Spleen (tissue), 11 donors: Measurements from ENCODE around the gene KIAA1614. TPM values are rescaled to one million over a fixed set of nuclear protein-coding genes. Genes with fewer than 3 reads are reported as not detected.

Experiments
- DNase-seq: peaks from one replicate; pipeline ENCODE4 v3.0.0-alpha.2; 2020
- H3K27ac ChIP-seq, 8 donors: fragments of 200-600 bp; sonication (generic) in 7 of 8; 1 replicate in 4 of 8; 2 replicates in 4 of 8; pipeline versions ENCODE4 v1.5.0 to v1.8.0; 2016 to 2021; ENCODE audit warnings: inconsistent platforms in 4 of 8, mild to moderate bottlenecking in 4 of 8, moderate library complexity in 1 of 8
- H3K27me3 ChIP-seq, 7 donors: fragments of 200-600 bp; sonication (generic) in 6 of 7; replicated peaks in 1 of 7; 1 replicate in 4 of 7; 2 replicates in 3 of 7; pipeline versions ENCODE4 v1.5.0 to v1.8.0; 2016 to 2021; ENCODE audit warnings: inconsistent platforms in 3 of 7, mild to moderate bottlenecking in 1 of 7
- H3K36me3 ChIP-seq, 6 donors: fragments of 200-600 bp; sonication (generic) in 5 of 6; 1 replicate in 4 of 6; 2 replicates in 2 of 6; pipeline versions ENCODE4 v1.5.0 to v1.8.0; 2016 to 2021; ENCODE audit warnings: inconsistent platforms in 2 of 6
- H3K4me1 ChIP-seq, 6 donors: fragments of 200-600 bp; sonication (generic) in 5 of 6; 1 replicate in 3 of 6; 2 replicates in 3 of 6; pipeline versions ENCODE4 v1.5.0 to v1.8.0; 2016 to 2021; ENCODE audit warnings: inconsistent platforms in 3 of 6
- H3K4me3 ChIP-seq, 8 donors: fragments of 200-600 bp; sonication (generic) in 7 of 8; 1 replicate in 4 of 8; 2 replicates in 4 of 8; pipeline versions ENCODE4 v1.5.0 to v1.8.0; 2016 to 2021; ENCODE audit warnings: inconsistent platforms in 4 of 8, mild to moderate bottlenecking in 4 of 8, moderate library complexity in 2 of 8
- H3K9me3 ChIP-seq, 8 donors: fragments of 200-600 bp; sonication (generic) in 7 of 8; 1 replicate in 4 of 8; 2 replicates in 4 of 8; pipeline versions ENCODE4 v1.5.0 to v1.8.0; 2016 to 2021; ENCODE audit warnings: inconsistent platforms in 4 of 8
- CTCF ChIP-seq, 11 experiments: fragments of 200-600 bp in 7 of 11; fragments of 450-650 bp in 4 of 11; sonication (generic) in 4 of 11; IDR thresholded peaks in 8 of 11; conservative IDR thresholded peaks in 3 of 11; 1 replicate in 7 of 11; 2 replicates in 4 of 11; pipeline versions ENCODE4 v1.4.0 to v1.8.0; 2016 to 2021; ENCODE audit warnings: antibody characterized with exemption in 11 of 11, inconsistent platforms in 4 of 11, mild to moderate bottlenecking in 1 of 11
- POLR2A ChIP-seq, 3 donors: fragments of 450-650 bp; IDR thresholded peaks; one replicate each; pipeline ENCODE4 v1.5.1; 2017; ENCODE audit warnings: antibody characterized with exemption in 3 of 3, mild to moderate bottlenecking in 1 of 3
- POLR2AphosphoS5 ChIP-seq, 3 donors: sonication (generic); formaldehyde crosslinking; IDR thresholded peaks; one replicate each; pipeline ENCODE4 v1.5.1; 2017; ENCODE audit warnings: antibody characterized with exemption in 3 of 3
- WGBS, 5 donors: extraction: QIAGEN DNeasy Blood & Tissue Kit in 3 of 5; methylation state at CpG; one replicate each; pipeline versions ENCODE4 v1.1.5 to v1.1.7; 2013 to 2018; 5-methylcytosine and 5-hydroxymethylcytosine counted together
- intact Hi-C: fragments of 100-400 bp; cut with DNase I; formaldehyde crosslinking; loops from one replicate; pipeline ENCODE4 v1.15.0; 2023; ENCODE audit warnings: low total_unique reads
- polyA plus RNA-seq, 3 donors: library from polyadenylated mRNA; stranded (reverse); fragments of 200-250 nt; gene quantifications; one replicate each; pipeline ENCODE4 v1.2.1, GENCODE V29; 2013
- total RNA-seq, 7 donors: library from RNA; depleted of rRNA in 3 of 7; stranded (reverse); fragments of >200 nt in 3 of 7; fragmentation: NEBNext Ultra II Directional in 4 of 7; extraction: Animal tissue kit (Norgen Biotek cat#: 25700) in 4 of 7; gene quantifications; one replicate each; pipeline versions ENCODE4 v1.1.0 to v1.2.1, GENCODE V29; 2016 to 2021
- donor health status: healthy with polysubstance abuse.
- donor health status: DM: no; HTN: no; CAD: no; lungs with moderate emphysema.
- donor health status: DM: no; HTN: no; CAD: no.
- donor health status: Bipolar disorder and iron deficiency.
- donor health status: healthy.
- donor health status: DM: no; HTN: no; CAD: no.
- donor health status: DM: yes; HTN: yes; CAD: no.

The KIAA1614 gene
- total and polyA plus RNA-seq, 10 donors: 0.50 to 7.4 (median 3.0) TPM

GRCh38 chr1:180939711-180940103 lies 27.0 kb downstream of the KIAA1614 start:
- 72 to 88% (median 80%) methylated on average over 3 of the region's 3 CpGs for WGBS, 5 donors
- Histone ChIP-seq H3K4me3 (no peak overlapping the region), H3K9me3 (no peaks in the 10 kb centered on the region), H3K36me3 (peaks cover 0 to 43% (median 2%) of the 10 kb centered on the region in 6 donors), H3K27ac (no peak overlapping the region), H3K27me3 (peaks cover 0 to 4% (median 0%) of the 10 kb centered on the region in 7 donors), H3K4me1 (peaks cover 0 to 13% (median 0%) of the 10 kb centered on the region in 6 donors)
- no peak for DNase-seq
- TF ChIP-seq CTCF (IDR thresholded peaks at IDR 0.05 in 8 of 11, conservative IDR thresholded peaks at IDR 0.05 in 3 of 11): no peak
- TF ChIP-seq POLR2A (IDR thresholded peaks at IDR 0.05): no peak
- TF ChIP-seq POLR2AphosphoS5 (IDR thresholded peaks at IDR 0.05): no peak
- intact Hi-C loops: no loop called here

- Histone ChIP-seq H3K36me3 (peaks cover 0 to 43% (median 4%) of the 10 kb centered on the region in 6 donors), H3K9me3 (peaks cover 0 to 3% (median 0%) of the 10 kb centered on the region in 8 donors), H3K4me3 (no peak overlapping the region), H3K27ac (no peak overlapping the region), H3K27me3 (no peaks in the 10 kb centered on the region), H3K4me1 (peaks cover 0 to 6% (median 0%) of the 10 kb centered on the region in 6 donors)
- WGBS, 5 donors: 89 to 94% (median 91%) methylated on average over 5 of the region's 5 CpGs
- no peak for DNase-seq
- TF ChIP-seq CTCF (IDR thresholded peaks at IDR 0.05 in 8 of 11, conservative IDR thresholded peaks at IDR 0.05 in 3 of 11) (no peak), POLR2A (IDR thresholded peaks at IDR 0.05) (no peak), POLR2AphosphoS5 (IDR thresholded peaks at IDR 0.05) (no peak)
- intact Hi-C loops: no loop called here
These were observed 27.7 kb downstream of the KIAA1614 start for GRCh38 chr1:180940445-180940844.

GRCh38 chr1:180941518-180942275 lies 29.0 kb downstream of the KIAA1614 start:
- H3K27me3 ChIP-seq: no peaks in the 10 kb centered on the region
- intact Hi-C loops: no loop called here
- WGBS, 5 donors: 87 to 94% (median 91%) methylated on average over 20 of the region's 20 CpGs
- H3K27ac ChIP-seq: no peak overlapping the region
- H3K4me1 ChIP-seq: no peaks in the 10 kb centered on the region
- no peak overlapping the region for H3K4me3 ChIP-seq
- H3K36me3 ChIP-seq: peaks cover 0 to 43% (median 4%) of the 10 kb centered on the region in 6 donors
- DNase-seq: peak; percentile 56
- TF ChIP-seq CTCF (IDR thresholded peaks at IDR 0.05 in 8 of 11, conservative IDR thresholded peaks at IDR 0.05 in 3 of 11): no peak
- no peak for TF ChIP-seq POLR2AphosphoS5 (IDR thresholded peaks at IDR 0.05)
- no peak for TF ChIP-seq POLR2A (IDR thresholded peaks at IDR 0.05)
- peaks cover 0 to 15% (median 10%) of the 10 kb centered on the region in 8 donors for H3K9me3 ChIP-seq

GRCh38 chr1:180945151-180945550 lies 32.5 kb downstream of the KIAA1614 start:
- WGBS, 5 donors: 76 to 100% (median 91%) methylated on average over 1 to 15 of the region's 15 CpGs
- no peaks in the 10 kb centered on the region for H3K4me1 ChIP-seq
- H3K27ac ChIP-seq: no peak overlapping the region
- intact Hi-C loops: no loop called here
- peaks cover 0 to 68% (median 4%) of the 10 kb centered on the region in 6 donors for H3K36me3 ChIP-seq
- H3K4me3 ChIP-seq: no peak overlapping the region
- DNase-seq: peak; percentile 66
- peaks cover 0 to 32% (median 18%) of the 10 kb centered on the region in 8 donors for H3K9me3 ChIP-seq
- no peaks in the 10 kb centered on the region for H3K27me3 ChIP-seq
- TF ChIP-seq POLR2AphosphoS5 (IDR thresholded peaks at IDR 0.05) (no peak), CTCF (IDR thresholded peaks at IDR 0.05 in 8 of 11, conservative IDR thresholded peaks at IDR 0.05 in 3 of 11) (no peak), POLR2A (IDR thresholded peaks at IDR 0.05) (no peak)
